GM19397 (cell line): ENCODE measurements around the gene JOSD2.

Experiments used
- ATAC-seq: cut with Tn5 transposase; IDR thresholded peaks from one replicate; pipeline ENCODE4 v1.9.1; 2021; ENCODE audit warnings: mild to moderate bottlenecking, moderate library complexity; ENCODE audit not compliant: unreplicated experiment

Gene JOSD2

GRCh38 chr19:50496189-50497021, 14.6 kb downstream of the JOSD2 start:
- no peak for ATAC-seq

- no peak for ATAC-seq
Measured at GRCh38 chr19:50495020-50495531, 15.9 kb downstream of the JOSD2 start.

- ATAC-seq, result no peak
Measured at GRCh38 chr19:50494186-50495019, 16.6 kb downstream of the JOSD2 start.

- ATAC-seq, result no peak
Measured at GRCh38 chr19:50493171-50493570, 17.8 kb downstream of the JOSD2 start.

GRCh38 chr19:50492303-50493052, 18.5 kb downstream of the JOSD2 start:
- no peak for ATAC-seq

- ATAC-seq, result no peak
Measured at GRCh38 chr19:50490991-50491472, 20.0 kb downstream of the JOSD2 start.

GRCh38 chr19:50490411-50490811, 20.6 kb downstream of the JOSD2 start:
- no peak for ATAC-seq

GRCh38 chr19:50489461-50490011, 21.5 kb downstream of the JOSD2 start:
- ATAC-seq, result no peak

GRCh38 chr19:50488389-50489194, 22.4 kb downstream of the JOSD2 start:
- no peak for ATAC-seq

- no peak for ATAC-seq
Measured at GRCh38 chr19:50486823-50487515, 24.0 kb downstream of the JOSD2 start.

GRCh38 chr19:50485284-50485955, 25.6 kb downstream of the JOSD2 start:
- no peak for ATAC-seq

- no peak for ATAC-seq
Measured at GRCh38 chr19:50482916-50483315, 28.1 kb downstream of the JOSD2 start.

GRCh38 chr19:50482271-50482855, 28.6 kb downstream of the JOSD2 start:
- ATAC-seq, result no peak

- ATAC-seq, result no peak
Measured at GRCh38 chr19:50481351-50482149, 29.4 kb downstream of the JOSD2 start.

- no peak for ATAC-seq
Measured at GRCh38 chr19:50480281-50481111, 30.5 kb downstream of the JOSD2 start.

GRCh38 chr19:50479761-50480251, 31.2 kb downstream of the JOSD2 start:
- ATAC-seq, result no peak
